ENCODE measurements around the gene MATN1.

The MATN1 gene

DNA sequence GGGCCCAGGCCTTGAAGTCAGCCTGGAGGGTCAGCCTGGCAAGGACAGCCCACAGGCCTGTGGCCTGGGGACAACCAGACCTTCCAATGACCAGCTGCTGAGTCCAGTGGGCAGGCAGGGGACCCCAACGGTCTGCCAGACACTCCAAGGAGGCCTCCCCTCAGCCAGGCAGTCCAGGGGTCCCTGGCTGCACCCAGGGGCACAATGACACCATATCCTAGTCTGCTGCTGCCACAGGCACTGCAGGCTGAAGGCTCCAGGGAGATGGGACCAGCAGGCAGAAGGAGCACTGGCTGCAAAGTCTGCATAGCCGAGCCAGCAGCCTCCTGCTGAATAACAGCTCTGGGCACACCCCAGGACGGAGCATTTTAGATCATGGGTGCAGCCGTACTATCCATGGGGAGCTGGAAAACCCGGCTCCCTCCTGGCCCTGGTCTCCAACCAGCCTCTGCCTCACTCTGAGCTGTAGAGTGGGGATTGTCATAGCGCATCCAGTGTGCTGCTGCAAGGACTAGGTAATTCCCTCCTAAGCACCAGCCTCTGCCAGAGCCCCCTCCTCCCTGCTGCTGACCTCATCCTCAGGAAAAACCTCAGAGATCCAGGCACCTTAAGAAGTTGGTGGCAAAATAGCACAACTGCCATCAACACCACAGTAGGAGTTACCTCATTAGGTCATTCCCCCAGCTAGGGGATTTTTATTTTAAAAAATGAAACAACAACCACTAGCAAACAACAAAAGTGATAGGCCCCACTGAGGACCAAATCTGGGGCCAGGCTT lies 39.0 kb upstream of the MATN1 start:
- in situ Hi-C loops (cut with MboI; ENCODE audit: low pct_unique_long_range_greater_than_20kb, low sequenced_read_pairs, unreplicated experiment), result no loop called here
- TF ChIP-seq, protein P1, sequence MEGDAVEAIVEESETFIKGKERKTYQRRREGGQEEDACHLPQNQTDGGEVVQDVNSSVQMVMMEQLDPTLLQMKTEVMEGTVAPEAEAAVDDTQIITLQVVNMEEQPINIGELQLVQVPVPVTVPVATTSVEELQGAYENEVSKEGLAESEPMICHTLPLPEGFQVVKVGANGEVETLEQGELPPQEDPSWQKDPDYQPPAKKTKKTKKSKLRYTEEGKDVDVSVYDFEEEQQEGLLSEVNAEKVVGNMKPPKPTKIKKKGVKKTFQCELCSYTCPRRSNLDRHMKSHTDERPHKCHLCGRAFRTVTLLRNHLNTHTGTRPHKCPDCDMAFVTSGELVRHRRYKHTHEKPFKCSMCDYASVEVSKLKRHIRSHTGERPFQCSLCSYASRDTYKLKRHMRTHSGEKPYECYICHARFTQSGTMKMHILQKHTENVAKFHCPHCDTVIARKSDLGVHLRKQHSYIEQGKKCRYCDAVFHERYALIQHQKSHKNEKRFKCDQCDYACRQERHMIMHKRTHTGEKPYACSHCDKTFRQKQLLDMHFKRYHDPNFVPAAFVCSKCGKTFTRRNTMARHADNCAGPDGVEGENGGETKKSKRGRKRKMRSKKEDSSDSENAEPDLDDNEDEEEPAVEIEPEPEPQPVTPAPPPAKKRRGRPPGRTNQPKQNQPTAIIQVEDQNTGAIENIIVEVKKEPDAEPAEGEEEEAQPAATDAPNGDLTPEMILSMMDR (IDR thresholded peaks at IDR 0.05; ENCODE audit: extremely low read depth, insufficient read depth, missing control alignments), result no peak
- peak; percentile 67 for DNase-seq (ENCODE audit: low spot score)

DNA sequence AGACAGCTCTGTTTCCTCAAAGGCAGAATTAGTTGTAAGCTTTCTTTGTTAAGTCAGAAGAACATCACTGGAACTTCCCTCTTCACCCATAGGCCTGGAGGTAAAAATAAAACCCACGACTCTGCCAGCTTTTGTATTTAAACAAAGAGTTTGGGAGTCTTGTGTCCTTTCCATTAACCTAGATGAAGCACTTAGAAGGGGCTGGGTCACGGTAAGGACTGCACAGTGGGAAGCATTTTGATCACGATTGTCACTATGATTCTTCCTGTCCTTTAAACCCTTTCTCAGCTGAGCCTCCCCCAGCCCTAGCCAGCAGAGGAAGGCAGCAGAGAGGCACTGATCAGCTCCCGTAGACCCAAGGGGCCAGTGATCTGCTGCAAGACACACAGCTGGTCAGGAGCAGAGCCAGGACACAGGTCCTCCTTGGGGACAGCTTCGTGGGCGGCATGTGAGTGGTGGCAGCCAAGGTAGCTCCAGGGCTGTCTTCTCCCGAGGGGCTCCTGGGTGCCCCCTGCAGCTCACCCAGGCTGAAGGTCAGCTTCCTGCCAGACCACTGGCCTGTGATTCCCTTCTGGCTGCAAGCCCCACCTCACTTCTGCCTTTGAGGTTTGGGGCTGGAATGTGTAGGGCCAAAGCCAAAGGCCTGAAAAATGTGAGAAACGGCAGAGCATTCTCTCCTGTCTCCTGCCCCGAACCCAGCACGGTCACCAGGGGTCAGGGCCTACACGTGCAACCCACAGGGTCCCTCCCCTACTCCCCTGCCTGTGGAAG lies 38.2 kb upstream of the MATN1 start:
- no peak for DNase-seq (ENCODE audit: low spot score)
- TF ChIP-seq, protein P1 (IDR thresholded peaks at IDR 0.05; ENCODE audit: extremely low read depth, insufficient read depth, missing control alignments), result no peak
- in situ Hi-C loops (cut with MboI; ENCODE audit: low pct_unique_long_range_greater_than_20kb, low sequenced_read_pairs, unreplicated experiment), result no loop called here

DNA sequence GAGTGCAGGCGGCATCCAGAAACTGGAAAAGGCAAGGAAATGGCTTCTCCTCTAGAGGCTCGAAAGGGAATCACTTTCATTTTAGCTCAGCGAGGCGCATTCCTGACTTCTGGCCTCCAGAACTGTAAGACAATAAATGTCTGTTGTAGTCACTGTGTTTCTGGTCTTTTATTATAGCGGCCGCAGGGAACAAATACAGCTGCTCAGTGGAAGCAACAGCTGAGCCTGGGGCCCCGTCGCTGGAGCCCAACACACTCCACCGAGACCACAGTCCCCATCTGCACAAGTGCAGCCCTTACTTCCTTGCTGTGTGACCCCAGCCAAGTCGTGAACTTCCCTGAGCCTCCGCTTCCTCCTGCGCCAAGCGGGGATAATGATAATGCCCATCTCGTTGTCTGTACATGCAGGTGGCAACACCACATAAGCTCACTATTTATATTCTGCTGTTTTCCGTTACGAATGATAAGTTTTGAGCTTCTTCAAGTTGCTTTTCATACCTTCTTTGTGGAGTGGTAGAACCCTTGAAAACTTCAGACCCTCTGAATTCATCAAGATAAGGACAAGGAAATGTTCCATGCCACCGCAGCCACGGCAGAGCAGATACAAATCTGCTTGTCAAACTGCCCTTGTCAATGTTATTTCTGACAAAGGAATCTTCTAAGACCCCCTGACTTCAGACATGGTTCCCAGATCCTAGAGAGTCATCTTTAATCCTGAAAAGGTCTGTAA lies 37.4 kb upstream of the MATN1 start:
- TF ChIP-seq, protein P1 (IDR thresholded peaks at IDR 0.05; ENCODE audit: extremely low read depth, insufficient read depth, missing control alignments), result no peak
- no peak for DNase-seq (ENCODE audit: low spot score)
- in situ Hi-C loops (cut with MboI; ENCODE audit: low pct_unique_long_range_greater_than_20kb, low sequenced_read_pairs, unreplicated experiment), result no loop called here

DNA sequence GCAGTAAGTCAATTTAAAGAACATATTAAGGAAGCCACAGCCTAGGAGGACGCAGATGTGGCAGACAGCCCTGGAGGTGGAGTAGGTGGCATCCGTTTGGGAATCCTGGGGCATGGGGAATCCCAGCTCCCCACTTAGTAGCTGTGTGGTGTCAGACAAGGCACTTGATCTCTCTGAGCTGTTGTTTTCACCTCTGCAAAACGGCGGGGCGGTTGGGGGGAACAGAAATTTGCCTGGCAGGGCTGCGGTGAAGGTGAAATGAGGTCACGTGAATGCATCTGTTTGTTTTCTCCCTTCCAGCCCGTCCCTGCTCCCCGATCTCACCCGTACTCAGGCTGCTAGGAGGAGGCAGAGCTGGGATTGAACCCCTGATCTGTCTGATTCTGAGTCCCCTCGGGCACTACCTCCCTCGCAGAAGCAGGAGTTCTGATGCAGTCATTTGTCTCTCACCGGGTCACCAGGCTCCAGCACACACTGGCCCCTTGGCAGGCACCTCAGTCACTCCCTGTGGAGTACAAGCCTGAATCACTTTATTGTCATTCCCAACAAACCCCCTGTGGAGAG lies 36.4 kb upstream of the MATN1 start:
- TF ChIP-seq, protein P1 (IDR thresholded peaks at IDR 0.05; ENCODE audit: extremely low read depth, insufficient read depth, missing control alignments), result no peak
- in situ Hi-C loops (cut with MboI; ENCODE audit: low pct_unique_long_range_greater_than_20kb, low sequenced_read_pairs, unreplicated experiment), result no loop called here
- DNase-seq (ENCODE audit: low spot score), result no peak

DNA sequence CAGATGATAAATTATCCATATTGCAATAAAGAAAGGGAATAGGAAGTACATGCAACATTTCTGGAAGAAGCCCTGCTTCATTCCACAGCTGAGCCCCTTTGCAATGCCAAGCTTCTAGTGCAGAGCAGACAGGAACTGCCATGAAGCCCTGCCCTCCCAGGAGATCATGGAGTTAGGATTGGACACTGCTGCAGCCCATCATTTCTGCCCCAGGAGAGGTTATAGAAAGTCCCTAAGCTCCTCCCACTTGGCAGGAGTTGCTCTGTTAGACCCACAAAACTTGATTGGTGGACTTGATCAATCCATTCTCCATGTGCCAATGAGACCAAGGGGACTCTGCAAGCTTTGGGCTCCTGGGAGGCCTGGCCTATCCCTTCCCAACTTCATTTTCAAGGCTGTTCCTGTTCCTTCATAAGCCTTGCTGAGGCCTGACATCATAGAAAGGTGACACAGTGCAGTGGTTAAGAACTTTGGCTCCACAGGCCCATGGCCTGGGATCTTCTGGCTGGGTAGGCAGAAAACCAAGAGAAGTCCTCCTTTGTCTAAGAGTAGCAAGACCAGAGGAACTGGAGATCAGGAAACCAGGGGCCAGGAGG lies 35.5 kb upstream of the MATN1 start:
- in situ Hi-C loops (cut with MboI; ENCODE audit: low pct_unique_long_range_greater_than_20kb, low sequenced_read_pairs, unreplicated experiment), result no loop called here
- DNase-seq (ENCODE audit: low spot score), result peak; percentile 68
- TF ChIP-seq, protein P1 (IDR thresholded peaks at IDR 0.05; ENCODE audit: extremely low read depth, insufficient read depth, missing control alignments), result no peak

Data from GM13977 (cell line).